Mammary epithelial cell (primary cell): ENCODE results near the gene UGT1A5.

Source experiments
- EZH2 ChIP-seq: IDR thresholded peaks from 2 replicates; pipeline ENCODE4 v1.6.1; 2012; ENCODE audit warnings: low read length, inconsistent platforms, borderline replicate concordance
- TF ChIP-seq, protein P1 (sequence below), 2 donors: IDR thresholded peaks in 1 of 2; conservative IDR thresholded peaks in 1 of 2; 2 replicates each; pipeline ENCODE4 v1.5.1; 2011 to 2012; ENCODE audit warnings: inconsistent platforms in 2 of 2, low read length in 2 of 2, mild to moderate bottlenecking in 2 of 2, control low read depth in 1 of 2, low read depth in 1 of 2; ENCODE audit not compliant: insufficient read depth in 1 of 2; ENCODE audit errors: extremely low read depth in 1 of 2

DNA sequence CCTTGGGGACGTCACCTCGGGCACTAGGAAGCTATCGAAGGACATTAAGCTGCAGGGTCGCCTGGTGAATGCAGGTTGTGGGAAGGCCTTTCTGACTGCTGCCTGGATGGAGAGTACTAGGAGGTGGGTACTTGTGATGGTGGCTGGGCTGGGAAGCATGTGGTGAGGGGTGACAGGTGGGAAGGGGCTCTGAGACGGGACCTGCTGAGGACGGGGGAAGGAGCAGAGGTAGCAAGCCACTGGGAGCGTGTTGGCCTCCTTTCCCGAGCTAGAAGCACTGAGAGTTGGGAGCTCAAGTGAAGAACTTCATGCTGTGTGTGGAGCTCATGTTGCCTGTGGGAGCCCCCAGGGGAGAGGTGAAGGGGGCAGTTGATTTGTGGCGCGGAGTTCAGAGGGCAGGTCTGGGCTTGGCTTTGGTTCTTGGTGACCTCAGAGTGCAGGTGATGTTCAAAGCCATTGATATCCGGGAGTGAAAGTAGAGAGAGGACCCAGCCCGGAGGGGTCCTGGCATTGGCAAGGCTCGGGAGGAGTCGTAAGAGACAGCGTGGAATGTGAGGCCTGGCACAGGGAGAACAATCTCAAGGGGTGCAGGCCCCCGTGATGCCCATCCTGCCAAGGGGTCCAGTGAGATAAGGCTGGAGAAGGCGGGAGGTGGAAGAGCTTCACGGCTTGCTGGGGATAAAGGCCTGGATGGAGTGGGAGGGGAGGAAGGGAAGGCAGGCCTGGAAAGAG is 78.6 kb downstream of the UGT1A5 start:
- TF ChIP-seq, protein P1, sequence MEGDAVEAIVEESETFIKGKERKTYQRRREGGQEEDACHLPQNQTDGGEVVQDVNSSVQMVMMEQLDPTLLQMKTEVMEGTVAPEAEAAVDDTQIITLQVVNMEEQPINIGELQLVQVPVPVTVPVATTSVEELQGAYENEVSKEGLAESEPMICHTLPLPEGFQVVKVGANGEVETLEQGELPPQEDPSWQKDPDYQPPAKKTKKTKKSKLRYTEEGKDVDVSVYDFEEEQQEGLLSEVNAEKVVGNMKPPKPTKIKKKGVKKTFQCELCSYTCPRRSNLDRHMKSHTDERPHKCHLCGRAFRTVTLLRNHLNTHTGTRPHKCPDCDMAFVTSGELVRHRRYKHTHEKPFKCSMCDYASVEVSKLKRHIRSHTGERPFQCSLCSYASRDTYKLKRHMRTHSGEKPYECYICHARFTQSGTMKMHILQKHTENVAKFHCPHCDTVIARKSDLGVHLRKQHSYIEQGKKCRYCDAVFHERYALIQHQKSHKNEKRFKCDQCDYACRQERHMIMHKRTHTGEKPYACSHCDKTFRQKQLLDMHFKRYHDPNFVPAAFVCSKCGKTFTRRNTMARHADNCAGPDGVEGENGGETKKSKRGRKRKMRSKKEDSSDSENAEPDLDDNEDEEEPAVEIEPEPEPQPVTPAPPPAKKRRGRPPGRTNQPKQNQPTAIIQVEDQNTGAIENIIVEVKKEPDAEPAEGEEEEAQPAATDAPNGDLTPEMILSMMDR (conservative IDR thresholded peaks at IDR 0.05 in 1 of 2, IDR thresholded peaks at IDR 0.05 in 1 of 2; ENCODE audit: extremely low read depth in 1 of 2, insufficient read depth in 1 of 2, low read depth in 1 of 2, low read length in 2 of 2): no peak
- TF ChIP-seq EZH2: no peak
